Mammary microvascular endothelial cell (primary cell): ENCODE data around the gene ZNF358. TPM values are rescaled to one million over a fixed set of nuclear protein-coding genes. Genes with fewer than 3 reads are reported as not detected.

Experiments used
- total RNA-seq: library from RNA; depleted of rRNA; stranded (reverse); fragments of >200 nt; gene quantifications from 2 replicates; pipeline ENCODE4 v1.2.3, GENCODE V29; 2015

Gene ZNF358
- total RNA-seq = 26.2 and 26.8 TPM in 2 replicates

DNA sequence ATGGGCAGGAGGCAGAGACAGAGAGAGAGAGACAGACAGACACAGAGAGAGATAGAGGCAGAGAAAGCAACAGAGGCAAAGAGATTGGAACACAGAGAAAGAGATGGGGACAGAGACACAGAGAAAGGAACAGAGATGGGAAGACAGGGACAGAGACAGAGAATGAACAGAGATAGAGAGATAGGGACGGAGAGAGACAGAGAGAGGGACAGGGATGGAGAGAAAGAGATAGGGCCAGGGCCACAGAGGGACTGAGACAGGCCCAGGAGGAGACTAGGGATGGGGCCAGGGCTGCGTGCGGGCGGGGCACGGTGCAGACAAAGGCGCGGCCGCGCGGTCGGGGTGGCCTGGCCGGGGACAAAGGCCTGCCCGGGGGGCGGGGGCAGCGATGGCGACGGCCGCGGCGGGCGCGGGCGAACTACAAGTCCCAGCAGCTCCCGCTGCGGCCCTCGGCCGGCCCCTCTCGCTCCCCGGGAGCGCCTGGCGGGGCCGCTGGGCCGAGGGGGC is at the start of gene ZNF358:
TSS of gene ZNF358 (plus strand) at position 459 of the 507 bp plus-strand sequence. CDS start 3,140 bp downstream, outside the sequence.

DNA sequence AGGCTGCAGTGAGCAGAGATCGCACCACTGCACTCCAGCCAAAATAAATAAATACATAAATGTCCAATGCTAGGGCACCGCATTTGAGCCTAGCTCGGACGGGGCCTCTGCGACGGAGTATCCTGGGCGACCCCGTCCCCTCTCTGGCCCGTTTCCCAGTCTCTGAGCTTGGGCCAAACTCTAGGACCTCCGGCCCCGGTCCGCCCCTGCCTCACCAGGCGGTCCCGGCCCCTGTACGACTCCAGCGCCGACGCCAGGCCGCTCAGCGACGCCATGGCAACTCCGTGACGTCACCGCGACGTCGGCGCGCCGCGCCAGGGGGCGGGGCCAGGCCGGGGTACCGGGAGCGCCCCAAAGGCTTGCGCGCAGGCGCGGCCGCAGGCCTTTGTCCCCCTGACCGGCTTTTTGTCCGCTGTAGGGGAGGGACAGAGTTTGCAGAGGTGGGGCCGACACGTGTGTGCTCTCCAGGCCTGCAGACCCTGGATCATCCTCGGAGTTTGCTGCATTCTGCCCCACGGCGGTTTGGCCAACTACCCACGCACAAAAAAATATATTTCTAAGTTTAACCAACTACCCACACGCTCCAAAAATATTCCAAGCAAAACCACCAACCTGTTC is 27.1 kb upstream of the ZNF358 start, which contains the start of gene PEX11G:
TSS of gene PEX11G (minus strand) at position 300 of the 618 bp plus-strand sequence. CDS start at position 275, 25 bp downstream.

DNA sequence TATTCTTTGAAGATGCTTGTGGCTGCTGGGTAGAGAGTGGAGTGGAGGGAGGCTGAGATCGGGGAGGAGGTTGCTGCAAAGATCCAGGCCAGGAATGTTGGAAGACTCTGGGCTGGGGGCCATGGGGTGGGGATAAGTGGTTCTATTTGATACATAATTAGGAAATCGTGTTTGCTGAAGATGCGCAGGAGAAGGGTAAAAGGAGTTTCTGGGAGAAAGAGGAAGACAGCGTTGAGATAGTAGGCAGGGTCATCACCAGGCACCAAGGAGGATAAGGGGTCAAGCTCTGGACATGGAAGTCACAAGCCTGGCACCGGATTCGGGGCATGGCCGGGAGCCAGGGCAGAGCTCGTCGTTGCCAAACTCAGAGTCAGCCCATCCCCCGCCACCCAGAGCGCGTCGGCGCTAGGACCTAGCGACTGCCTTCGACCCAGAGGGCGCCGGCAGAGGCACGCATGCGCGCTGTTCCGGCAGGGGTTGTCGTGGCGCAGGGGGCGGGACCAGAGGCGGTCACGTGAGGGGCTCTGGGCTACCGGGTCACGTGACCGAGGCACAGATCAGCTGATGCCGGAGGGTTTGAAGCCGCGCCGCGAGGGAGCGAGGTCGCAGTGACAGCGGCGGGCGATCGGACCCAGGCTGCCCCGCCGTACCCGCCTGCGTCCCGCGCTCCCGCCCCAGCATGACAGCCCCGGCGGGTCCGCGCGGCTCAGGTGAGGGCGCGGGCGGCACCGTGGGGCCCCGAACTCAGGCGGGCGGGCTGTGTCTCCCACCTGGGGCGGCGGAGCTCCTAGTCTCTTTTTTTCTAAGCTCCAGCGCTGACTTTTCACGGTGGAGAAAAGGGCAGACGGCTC is 6.4 kb downstream of the ZNF358 start, which contains the start of gene MCOLN1:
TSS of gene MCOLN1 (plus strand) at position 553 of the 851 bp plus-strand sequence. CDS start at position 680, 127 bp downstream.

DNA sequence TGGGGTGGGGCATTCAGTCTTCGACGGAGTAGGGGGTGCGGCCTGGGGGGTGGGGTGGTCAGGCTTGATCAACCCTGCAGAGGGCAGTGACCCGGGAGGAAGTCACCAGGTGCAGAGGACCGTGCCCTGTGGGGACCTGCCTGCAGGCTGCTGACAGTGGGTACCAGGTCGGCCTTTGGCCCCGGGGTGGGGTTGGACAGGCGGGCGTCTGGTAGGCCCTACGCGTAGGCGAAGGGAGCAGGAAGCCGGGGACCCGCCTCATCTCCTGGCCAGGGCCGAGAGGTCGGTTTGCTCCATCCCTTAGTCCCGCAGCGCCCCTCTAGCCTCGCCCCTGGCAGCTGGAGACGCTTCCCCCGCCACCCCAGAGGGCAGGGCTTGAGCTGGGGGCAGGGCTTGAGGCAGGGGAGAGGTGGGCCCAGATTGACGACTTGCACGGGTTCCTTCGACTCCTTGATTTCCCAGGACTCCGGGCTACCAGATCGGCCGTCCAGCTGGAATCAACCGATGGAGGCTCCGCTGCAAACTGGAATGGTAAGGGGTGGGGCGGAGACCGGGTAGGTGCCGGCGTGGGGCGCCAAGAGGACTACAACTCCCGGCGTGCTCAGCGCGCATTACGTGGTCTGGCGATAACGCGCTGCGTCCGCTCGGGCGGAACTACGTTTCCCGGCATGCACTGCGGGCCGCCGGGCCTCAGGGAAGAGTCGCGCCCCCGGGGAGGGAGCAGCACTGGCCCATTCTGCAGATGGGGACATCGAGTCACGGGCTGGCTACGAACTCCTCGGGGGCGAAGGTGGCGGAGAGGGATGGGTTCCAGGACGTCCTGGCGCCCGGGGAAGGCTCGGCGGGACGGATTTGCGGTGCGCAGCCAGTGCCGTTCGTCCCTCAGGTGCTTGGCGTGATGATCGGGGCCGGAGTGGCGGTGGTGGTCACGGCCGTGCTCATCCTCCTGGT is 19.4 kb downstream of the ZNF358 start, which contains the start of gene PNPLA6:
TSS of gene PNPLA6 (plus strand) at position 671 of the 951 bp plus-strand sequence. CDS start at position 743, 72 bp downstream.

Other genes with a start within 250 kb of the ZNF358 start
- gene INSR, start 221.7 kb upstream of the ZNF358 start, total RNA-seq = 3.7 and 4.1 TPM in 2 replicates
- 26.3 and 26.8 TPM in 2 replicates for gene ARHGEF18, start 167.2 kb upstream of the ZNF358 start, total RNA-seq
- gene PEX11G, start 27.1 kb upstream of the ZNF358 start, total RNA-seq = 1.1 and 2.1 TPM in 2 replicates
- 6.3 and 8.0 TPM in 2 replicates for gene MCOLN1, start 6.5 kb downstream of the ZNF358 start, total RNA-seq
- 108 and 110 TPM in 2 replicates for gene PNPLA6, start 19.6 kb downstream of the ZNF358 start, total RNA-seq
- 0.10 TPM in 1 of 2 replicates, not detected in the other for gene CAMSAP3, start 79.8 kb downstream of the ZNF358 start, total RNA-seq
- 31.4 and 33.1 TPM in 2 replicates for gene XAB2, start 113.4 kb downstream of the ZNF358 start, total RNA-seq
- 14.0 and 21.4 TPM in 2 replicates for gene PET100, start 113.7 kb downstream of the ZNF358 start, total RNA-seq
- not detected in 2 replicates for gene PCP2, start 117.6 kb downstream of the ZNF358 start, total RNA-seq
- gene STXBP2, start 121.0 kb downstream of the ZNF358 start, total RNA-seq = 21.4 and 27.1 TPM in 2 replicates
- not detected in 2 replicates for gene RETN, start 152.9 kb downstream of the ZNF358 start, total RNA-seq
- not detected in 2 replicates for gene MCEMP1, start 161.0 kb downstream of the ZNF358 start, total RNA-seq
- gene TRAPPC5, start 164.7 kb downstream of the ZNF358 start, total RNA-seq = 129 and 159 TPM in 2 replicates
- gene FCER2, start 186.0 kb downstream of the ZNF358 start, total RNA-seq = not detected in 2 replicates
- not detected in 2 replicates for gene CLEC4G, start 216.0 kb downstream of the ZNF358 start, total RNA-seq
- not detected in 2 replicates for gene CD209, start 231.4 kb downstream of the ZNF358 start, total RNA-seq
- gene CLEC4M, start 247.1 kb downstream of the ZNF358 start, total RNA-seq = 0.20 TPM in 1 of 2 replicates, not detected in the other